Stimulated activated naive B cell treated with anti-CD40 and anti-IgM and Interleukin-4, amounts not matched to agents 10 μg/mL and 1 μg/mL and 100 μg/mL, for 72 hours (primary cell): ENCODE data around the gene KTN1.
A peak's percentile ranks its signal among the peaks of the same experiment; 100 is the strongest.

Experiments used
- ATAC-seq, 2 donors: fragments of 150-1000 bp; cut with Tn5 transposase; replicated peaks; 2 replicates each; pipeline ENCODE4 v1.10.0; 2021; ENCODE audit warnings: moderate library complexity in 1 of 2
- DNase-seq: peaks from one replicate; pipeline ENCODE4 v3.0.0; 2021
- H3K27ac Mint-ChIP-seq: one replicate; pipeline ENCODE4 v1.8.0; 2022; ENCODE audit warnings: mild to moderate bottlenecking, mixed read lengths
- H3K27me3 Mint-ChIP-seq, 2 donors: one replicate each; pipeline ENCODE4 v1.8.0; 2022; ENCODE audit warnings: mixed read lengths in 2 of 2
- H3K36me3 Mint-ChIP-seq, 2 donors: one replicate each; pipeline ENCODE4 v1.8.0; 2022; ENCODE audit warnings: mixed read lengths in 2 of 2, mild to moderate bottlenecking in 1 of 2
- H3K4me1 Mint-ChIP-seq, 2 donors: one replicate each; pipeline ENCODE4 v1.8.0; 2022; ENCODE audit warnings: mixed read lengths in 2 of 2, mild to moderate bottlenecking in 1 of 2
- H3K4me3 Mint-ChIP-seq, 2 donors: one replicate each; pipeline ENCODE4 v1.8.0; 2022; ENCODE audit warnings: mild to moderate bottlenecking in 2 of 2, mixed read lengths in 2 of 2, moderate library complexity in 1 of 2
- H3K9me3 Mint-ChIP-seq, 2 donors: one replicate each; pipeline ENCODE4 v1.8.0; 2022; ENCODE audit warnings: mixed read lengths in 2 of 2, mild to moderate bottlenecking in 1 of 2

KTN1 gene

DNA sequence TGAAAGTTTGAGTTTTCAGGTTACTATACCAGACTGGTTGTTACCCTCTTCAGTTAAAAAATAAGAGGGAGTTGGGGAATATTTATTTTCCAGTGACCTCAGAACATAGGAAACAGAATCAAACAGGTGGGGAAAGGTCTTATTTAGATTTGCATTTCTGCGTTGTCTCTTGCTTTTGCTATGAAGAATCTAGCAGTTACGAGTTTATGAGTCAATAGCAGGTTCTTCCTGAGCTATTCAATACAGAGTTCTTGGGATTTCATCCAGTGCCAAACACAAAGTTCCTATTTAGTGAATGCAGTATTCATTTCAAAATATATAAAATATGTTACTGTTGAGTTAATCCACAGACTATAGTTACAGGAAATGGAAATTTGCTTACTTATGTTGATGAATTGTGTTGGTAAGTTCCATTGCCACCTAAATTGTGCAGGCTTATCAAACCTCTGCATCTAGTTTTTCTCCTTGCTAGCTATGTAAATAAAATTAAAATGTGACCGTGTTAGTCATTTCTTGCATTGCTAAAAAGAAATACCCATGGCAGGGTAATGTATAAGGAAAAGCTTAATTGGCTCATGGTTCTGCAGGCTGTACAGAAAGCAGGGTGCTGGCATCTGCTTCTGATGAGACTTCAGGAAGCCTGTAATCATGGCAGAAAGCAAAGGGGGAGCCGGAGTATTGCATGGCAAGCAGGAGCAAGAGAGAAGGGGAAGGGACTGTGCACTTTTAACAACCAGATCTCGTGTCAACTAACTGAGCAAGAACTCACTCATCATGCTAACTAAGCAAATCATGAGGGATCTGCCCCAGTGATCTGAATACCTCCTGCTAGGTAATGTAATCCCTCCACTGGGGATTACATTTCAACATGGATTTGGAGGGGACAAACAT, 110.2 kb downstream of the KTN1 start:
- Mint-ChIP-seq H3K36me3 (peaks cover 34 to 46% of the 10 kb centered on the region in 2 donors), H3K4me1 (peaks cover 0 to 3% of the 10 kb centered on the region in 2 donors), H3K27me3 (no peaks in the 10 kb centered on the region), H3K9me3 (no peaks in the 10 kb centered on the region), H3K27ac (peak overlapping the region; percentile 48), H3K4me3 (no peak overlapping the region)
- ATAC-seq, result no peak
- DNase-seq, result no peak

GRCh38 chr14:55691659-55692058, 111.7 kb downstream of the KTN1 start:
- Mint-ChIP-seq H3K27me3 (no peaks in the 10 kb centered on the region), H3K4me1 (peaks cover 0 to 3% of the 10 kb centered on the region in 2 donors), H3K4me3 (no peak overlapping the region), H3K27ac (peak overlapping the region; percentile 1), H3K9me3 (no peaks in the 10 kb centered on the region), H3K36me3 (peaks cover 25 to 38% of the 10 kb centered on the region in 2 donors)
- ATAC-seq, result no peak
- DNase-seq, result no peak

- Mint-ChIP-seq H3K36me3 (peaks cover 14 to 28% of the 10 kb centered on the region in 2 donors), H3K4me1 (peaks cover 0 to 3% of the 10 kb centered on the region in 2 donors), H3K27ac (no peak overlapping the region), H3K4me3 (no peak overlapping the region), H3K9me3 (peaks cover 0 to 1% of the 10 kb centered on the region in 2 donors), H3K27me3 (no peaks in the 10 kb centered on the region)
- ATAC-seq, result no peak
- DNase-seq, result no peak
Measured at GRCh38 chr14:55693904-55694303, 113.9 kb downstream of the KTN1 start.

- DNase-seq (no peak), ATAC-seq (no peak)
Measured at GRCh38 chr14:55697414-55697861, 117.4 kb downstream of the KTN1 start.

GRCh38 chr14:55698051-55698450, 118.0 kb downstream of the KTN1 start:
- H3K27ac Mint-ChIP-seq, result no peak overlapping the region
- H3K4me1 Mint-ChIP-seq, result peaks cover 13 to 16% of the 10 kb centered on the region in 2 donors

More at GRCh38 chr14:55697414-55697861, 117.4 kb downstream of the KTN1 start:
- H3K4me1 Mint-ChIP-seq, result peaks cover 11 to 16% of the 10 kb centered on the region in 2 donors
- H3K27ac Mint-ChIP-seq, result no peak overlapping the region
- H3K4me3 Mint-ChIP-seq, result no peak overlapping the region
- no peaks in the 10 kb centered on the region for H3K27me3 Mint-ChIP-seq
- H3K36me3 Mint-ChIP-seq, result peaks cover 35 to 51% of the 10 kb centered on the region in 2 donors
- H3K9me3 Mint-ChIP-seq, result peaks cover 0 to 7% of the 10 kb centered on the region in 2 donors

DNA sequence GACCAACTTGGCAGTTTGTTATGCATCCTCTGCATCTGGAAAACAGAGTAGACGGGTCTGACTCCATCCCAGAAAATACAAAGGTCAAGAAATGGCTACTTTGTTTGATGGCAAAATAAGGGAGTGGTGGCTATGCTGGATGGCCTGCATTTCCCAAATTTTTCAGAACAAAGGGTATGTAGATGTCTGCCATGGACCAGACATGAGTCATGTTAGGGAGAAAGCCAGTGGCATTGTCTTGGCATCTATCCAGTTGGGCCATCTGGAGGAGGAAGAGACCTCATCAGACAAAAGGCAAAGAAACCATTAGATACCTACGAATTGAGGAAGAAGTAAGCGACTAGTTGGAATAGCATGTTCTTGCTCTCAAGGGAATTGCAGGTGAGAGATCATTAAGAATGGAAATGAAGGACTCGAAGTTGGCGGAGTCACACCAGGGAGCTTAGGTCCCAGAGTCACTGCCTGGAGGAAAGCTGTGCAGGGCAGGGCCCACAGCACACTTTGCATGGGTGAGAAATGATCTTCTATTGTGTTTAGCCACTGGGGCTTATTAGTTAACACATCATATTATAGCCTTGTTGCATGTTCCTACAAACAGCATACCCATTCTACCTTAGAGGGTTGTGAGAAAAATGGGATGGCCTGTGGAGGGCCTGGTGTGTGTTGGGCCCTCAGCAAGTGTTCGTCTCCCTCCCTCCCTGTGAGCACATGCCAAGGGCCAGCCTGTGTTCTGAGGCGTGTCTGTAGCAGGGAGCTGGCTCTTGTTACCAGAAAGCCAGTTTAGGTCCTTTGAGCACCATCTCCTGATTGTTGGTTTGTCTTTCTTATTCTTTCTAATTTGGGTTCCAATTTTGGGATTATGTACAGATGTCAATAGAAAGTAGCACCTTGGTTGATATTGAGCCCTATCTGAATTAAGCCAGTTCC, 119.4 kb downstream of the KTN1 start:
- Mint-ChIP-seq H3K4me1 (peaks cover 13 to 16% of the 10 kb centered on the region in 2 donors), H3K9me3 (peaks cover 0 to 7% of the 10 kb centered on the region in 2 donors), H3K27me3 (no peaks in the 10 kb centered on the region), H3K27ac (no peak overlapping the region), H3K36me3 (peaks cover 35 to 47% of the 10 kb centered on the region in 2 donors), H3K4me3 (no peak overlapping the region)
- DNase-seq (no peak), ATAC-seq (no peak)

More at GRCh38 chr14:55698051-55698450, 118.0 kb downstream of the KTN1 start:
- no peak for DNase-seq
- no peak overlapping the region for H3K4me3 Mint-ChIP-seq
- peaks cover 35 to 49% of the 10 kb centered on the region in 2 donors for H3K36me3 Mint-ChIP-seq
- H3K9me3 Mint-ChIP-seq, result peaks cover 0 to 7% of the 10 kb centered on the region in 2 donors
- no peak for ATAC-seq
- H3K27me3 Mint-ChIP-seq, result no peaks in the 10 kb centered on the region

DNA sequence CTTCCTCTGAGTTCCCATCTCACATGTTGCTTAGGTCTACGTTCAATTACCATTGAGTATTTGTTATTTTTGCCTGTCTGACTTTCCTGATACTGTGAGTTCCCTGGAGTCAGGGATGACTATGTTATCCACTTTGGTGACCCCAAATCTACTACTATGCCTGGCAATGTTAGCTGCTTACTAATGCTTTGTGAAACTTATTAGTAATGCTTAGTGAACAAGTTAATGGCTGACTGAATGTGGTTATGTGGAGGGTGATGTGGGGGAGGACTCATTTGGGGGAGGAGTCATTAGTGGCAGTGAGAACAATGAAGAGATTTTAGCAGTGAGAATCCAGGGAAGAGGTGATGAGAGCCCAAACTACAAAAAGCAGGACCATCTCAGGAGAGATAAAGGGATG, 121.6 kb downstream of the KTN1 start:
- H3K27me3 Mint-ChIP-seq, result no peaks in the 10 kb centered on the region
- no peak overlapping the region for H3K27ac Mint-ChIP-seq
- ATAC-seq (peak; percentile 93 to 99), DNase-seq (peak; percentile 11)
- H3K36me3 Mint-ChIP-seq, result peaks cover 31 to 44% of the 10 kb centered on the region in 2 donors
- H3K4me1 Mint-ChIP-seq, result peaks cover 13 to 20% of the 10 kb centered on the region in 2 donors
- peaks cover 0 to 7% of the 10 kb centered on the region in 2 donors for H3K9me3 Mint-ChIP-seq
- no peak overlapping the region for H3K4me3 Mint-ChIP-seq

DNA sequence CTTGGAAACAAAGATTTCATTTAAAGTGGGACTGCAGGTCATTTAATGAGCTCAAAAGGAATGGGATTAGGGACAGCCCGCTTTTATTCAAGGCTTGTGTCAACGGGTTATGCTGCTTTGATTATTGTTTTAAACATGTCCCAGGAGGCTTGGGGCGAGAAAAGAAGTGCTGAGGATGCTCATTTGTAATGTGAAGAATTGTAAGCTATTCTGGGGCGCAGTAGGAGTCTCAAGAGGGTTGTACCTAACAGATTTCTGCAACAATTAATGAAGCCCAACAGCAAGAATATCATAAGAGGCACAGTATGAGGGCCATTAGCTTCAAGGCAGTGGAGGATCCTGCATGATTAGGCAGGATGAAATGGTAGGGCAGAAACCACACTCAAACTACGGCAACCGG, 122.5 kb downstream of the KTN1 start:
- DNase-seq, result no peak
- H3K27me3 Mint-ChIP-seq, result no peaks in the 10 kb centered on the region
- ATAC-seq, result no peak
- H3K27ac Mint-ChIP-seq, result no peak overlapping the region
- peaks cover 26 to 39% of the 10 kb centered on the region in 2 donors for H3K36me3 Mint-ChIP-seq
- peaks cover 13 to 27% of the 10 kb centered on the region in 2 donors for H3K4me1 Mint-ChIP-seq
- peaks cover 0 to 5% of the 10 kb centered on the region in 2 donors for H3K9me3 Mint-ChIP-seq
- no peak overlapping the region for H3K4me3 Mint-ChIP-seq

- H3K27ac Mint-ChIP-seq, result no peak overlapping the region
- peaks cover 26 to 36% of the 10 kb centered on the region in 2 donors for H3K36me3 Mint-ChIP-seq
- DNase-seq, result no peak
- H3K4me1 Mint-ChIP-seq, result peaks cover 13 to 27% of the 10 kb centered on the region in 2 donors
- ATAC-seq, result no peak
- no peak overlapping the region for H3K4me3 Mint-ChIP-seq
- peaks cover 0 to 5% of the 10 kb centered on the region in 2 donors for H3K9me3 Mint-ChIP-seq
- H3K27me3 Mint-ChIP-seq, result no peaks in the 10 kb centered on the region
Measured at GRCh38 chr14:55704654-55705053, 124.6 kb downstream of the KTN1 start.

GRCh38 chr14:55705651-55706364, 125.8 kb downstream of the KTN1 start:
- Mint-ChIP-seq H3K36me3 (peaks cover 18 to 27% of the 10 kb centered on the region in 2 donors), H3K9me3 (peaks cover 0 to 4% of the 10 kb centered on the region in 2 donors), H3K4me3 (no peak overlapping the region), H3K27me3 (no peaks in the 10 kb centered on the region), H3K27ac (no peak overlapping the region), H3K4me1 (peaks cover 13 to 27% of the 10 kb centered on the region in 2 donors)
- ATAC-seq (no peak), DNase-seq (no peak)

- ATAC-seq (no peak), DNase-seq (no peak)
- H3K27me3 Mint-ChIP-seq, result no peaks in the 10 kb centered on the region
- peaks cover 0 to under 1% of the 10 kb centered on the region in 2 donors for H3K9me3 Mint-ChIP-seq
- no peak overlapping the region for H3K4me3 Mint-ChIP-seq
- no peak overlapping the region for H3K27ac Mint-ChIP-seq
- H3K36me3 Mint-ChIP-seq, result peaks cover 17 to 25% of the 10 kb centered on the region in 2 donors
- peaks cover 12 to 22% of the 10 kb centered on the region in 2 donors for H3K4me1 Mint-ChIP-seq
Measured at GRCh38 chr14:55706365-55706684, 126.3 kb downstream of the KTN1 start.

DNA sequence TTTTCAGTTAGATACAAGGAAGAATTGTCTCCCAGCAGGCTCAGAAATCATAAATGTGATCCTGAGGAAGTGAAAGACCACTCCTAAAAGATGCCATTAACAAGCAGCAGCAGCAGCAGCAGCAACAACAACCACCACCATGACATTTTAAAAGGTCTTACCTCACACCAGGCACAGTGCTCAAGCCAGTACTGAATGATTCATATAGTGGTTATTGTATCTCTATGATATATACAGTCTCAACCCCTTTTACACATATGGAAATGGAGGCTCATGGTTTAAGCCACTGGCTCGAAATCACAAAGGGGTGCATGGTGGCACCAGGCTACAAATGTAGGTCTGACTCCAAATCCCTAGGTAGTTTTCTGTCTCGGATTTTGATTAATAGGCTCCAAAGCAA, 126.9 kb downstream of the KTN1 start:
- Mint-ChIP-seq H3K27me3 (no peaks in the 10 kb centered on the region), H3K4me3 (no peak overlapping the region), H3K36me3 (peaks cover 12 to 22% of the 10 kb centered on the region in 2 donors), H3K27ac (no peak overlapping the region), H3K9me3 (no peaks in the 10 kb centered on the region), H3K4me1 (peaks cover 8 to 17% of the 10 kb centered on the region in 2 donors)
- peak; percentile 85 to 91 for ATAC-seq
- no peak for DNase-seq

DNA sequence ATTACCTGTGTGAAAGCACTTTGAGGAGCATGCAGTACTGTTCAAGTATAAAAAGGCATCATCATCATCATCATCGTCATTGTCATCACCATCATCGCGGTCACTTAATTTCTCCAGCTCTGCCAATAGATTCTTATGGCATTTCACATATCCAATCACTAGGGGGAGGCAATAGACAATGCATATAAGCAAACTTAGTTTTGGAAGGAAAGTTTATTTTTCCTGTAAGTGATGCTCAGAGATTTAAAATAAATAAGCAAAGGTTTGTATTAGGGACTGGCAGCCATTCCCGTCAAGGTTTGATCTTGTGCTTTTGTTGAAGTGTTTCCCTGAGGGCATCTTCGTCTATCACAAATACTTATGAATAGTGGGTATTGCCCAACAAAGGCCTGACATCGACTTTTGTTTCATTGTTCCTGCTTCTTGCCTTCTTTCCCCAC, 127.4 kb downstream of the KTN1 start:
- DNase-seq, result no peak
- H3K36me3 Mint-ChIP-seq, result peaks cover 9 to 21% of the 10 kb centered on the region in 2 donors
- no peaks in the 10 kb centered on the region for H3K27me3 Mint-ChIP-seq
- H3K27ac Mint-ChIP-seq, result no peak overlapping the region
- no peak overlapping the region for H3K4me3 Mint-ChIP-seq
- no peaks in the 10 kb centered on the region for H3K9me3 Mint-ChIP-seq
- no peak for ATAC-seq
- peaks cover 3 to 12% of the 10 kb centered on the region in 2 donors for H3K4me1 Mint-ChIP-seq
